HG03432 (cell line): Measurements from ENCODE around the gene FARP1.

Experiments
- ATAC-seq: cut with Tn5 transposase; IDR thresholded peaks from one replicate; pipeline ENCODE4 v1.9.1; 2021; ENCODE audit warnings: mild to moderate bottlenecking, moderate library complexity; ENCODE audit not compliant: unreplicated experiment

FARP1 gene, protein sequence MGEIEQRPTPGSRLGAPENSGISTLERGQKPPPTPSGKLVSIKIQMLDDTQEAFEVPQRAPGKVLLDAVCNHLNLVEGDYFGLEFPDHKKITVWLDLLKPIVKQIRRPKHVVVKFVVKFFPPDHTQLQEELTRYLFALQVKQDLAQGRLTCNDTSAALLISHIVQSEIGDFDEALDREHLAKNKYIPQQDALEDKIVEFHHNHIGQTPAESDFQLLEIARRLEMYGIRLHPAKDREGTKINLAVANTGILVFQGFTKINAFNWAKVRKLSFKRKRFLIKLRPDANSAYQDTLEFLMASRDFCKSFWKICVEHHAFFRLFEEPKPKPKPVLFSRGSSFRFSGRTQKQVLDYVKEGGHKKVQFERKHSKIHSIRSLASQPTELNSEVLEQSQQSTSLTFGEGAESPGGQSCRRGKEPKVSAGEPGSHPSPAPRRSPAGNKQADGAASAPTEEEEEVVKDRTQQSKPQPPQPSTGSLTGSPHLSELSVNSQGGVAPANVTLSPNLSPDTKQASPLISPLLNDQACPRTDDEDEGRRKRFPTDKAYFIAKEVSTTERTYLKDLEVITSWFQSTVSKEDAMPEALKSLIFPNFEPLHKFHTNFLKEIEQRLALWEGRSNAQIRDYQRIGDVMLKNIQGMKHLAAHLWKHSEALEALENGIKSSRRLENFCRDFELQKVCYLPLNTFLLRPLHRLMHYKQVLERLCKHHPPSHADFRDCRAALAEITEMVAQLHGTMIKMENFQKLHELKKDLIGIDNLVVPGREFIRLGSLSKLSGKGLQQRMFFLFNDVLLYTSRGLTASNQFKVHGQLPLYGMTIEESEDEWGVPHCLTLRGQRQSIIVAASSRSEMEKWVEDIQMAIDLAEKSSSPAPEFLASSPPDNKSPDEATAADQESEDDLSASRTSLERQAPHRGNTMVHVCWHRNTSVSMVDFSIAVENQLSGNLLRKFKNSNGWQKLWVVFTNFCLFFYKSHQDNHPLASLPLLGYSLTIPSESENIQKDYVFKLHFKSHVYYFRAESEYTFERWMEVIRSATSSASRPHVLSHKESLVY

DNA sequence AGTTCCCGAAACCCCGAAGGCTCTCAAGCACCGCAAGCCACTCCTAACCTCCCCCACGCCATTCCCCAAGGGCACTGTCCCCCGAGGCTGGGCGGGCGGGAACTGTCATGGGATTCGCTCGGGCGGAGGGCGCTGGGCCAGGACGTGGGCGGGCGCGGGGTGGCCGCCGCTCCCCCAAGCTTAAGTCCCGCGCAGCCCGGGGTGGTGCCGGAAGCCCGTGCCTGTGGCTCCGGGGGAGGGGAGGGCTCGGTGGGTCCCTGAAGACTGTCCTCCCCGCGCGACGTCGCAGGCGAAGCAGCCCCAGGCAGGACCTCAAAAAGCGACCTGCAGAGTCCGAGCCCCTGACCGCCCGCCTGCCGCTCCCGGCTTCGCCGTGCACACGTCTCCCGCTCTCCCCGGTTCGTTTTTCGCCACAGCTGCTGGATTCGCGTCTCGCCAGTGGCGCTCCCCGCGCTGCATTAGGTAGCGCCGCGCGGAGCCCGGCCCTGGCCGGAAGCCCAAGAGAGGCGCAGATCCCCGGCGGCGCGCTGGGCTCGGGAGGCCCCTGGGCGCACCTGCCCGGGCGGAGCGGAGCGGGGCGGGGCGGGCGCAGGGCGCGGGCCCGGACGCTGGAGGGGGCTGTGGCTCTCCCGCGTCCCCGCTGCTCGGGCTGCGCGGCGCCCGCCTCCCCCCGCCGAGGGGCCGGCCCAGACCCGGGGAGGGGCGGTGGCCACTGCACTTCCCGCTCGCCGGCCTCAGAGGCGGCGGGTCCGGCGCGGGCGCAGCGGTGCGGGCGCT, at the start of gene FARP1:
Gene FARP1 (plus strand): TSS at position 715 of the 777 bp plus-strand sequence. CDS start 70,149 bp downstream, outside the sequence.
- peak; percentile 84 for ATAC-seq

DNA sequence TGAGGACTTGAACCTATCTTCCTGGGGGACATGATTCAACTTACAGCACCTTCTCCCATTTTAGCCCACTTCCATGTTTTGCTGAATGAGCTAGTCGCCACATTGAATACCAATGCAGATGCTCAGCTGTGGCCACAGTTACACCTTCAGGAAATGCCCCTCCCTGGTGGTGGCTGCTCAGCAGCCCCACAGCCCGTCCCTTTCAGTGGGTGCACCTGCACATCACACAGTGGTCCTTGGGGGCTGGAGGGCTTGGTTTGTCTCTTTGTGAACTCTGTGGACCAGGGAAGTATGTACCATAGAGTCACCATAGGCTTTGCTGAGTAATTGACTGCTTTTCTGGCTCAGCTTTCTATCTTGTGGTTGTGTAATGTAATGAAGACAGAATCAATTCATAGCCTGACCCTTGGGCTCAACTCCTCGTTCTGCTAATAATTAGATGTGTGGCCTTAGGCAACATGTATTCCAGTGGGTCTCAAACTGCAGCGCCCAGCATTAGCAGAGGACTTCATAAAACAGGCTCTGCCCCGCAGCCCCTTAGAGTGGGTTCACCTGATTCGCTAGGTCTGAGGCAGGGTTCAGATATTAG, 48.1 kb upstream of the FARP1 start:
- no peak for ATAC-seq

DNA sequence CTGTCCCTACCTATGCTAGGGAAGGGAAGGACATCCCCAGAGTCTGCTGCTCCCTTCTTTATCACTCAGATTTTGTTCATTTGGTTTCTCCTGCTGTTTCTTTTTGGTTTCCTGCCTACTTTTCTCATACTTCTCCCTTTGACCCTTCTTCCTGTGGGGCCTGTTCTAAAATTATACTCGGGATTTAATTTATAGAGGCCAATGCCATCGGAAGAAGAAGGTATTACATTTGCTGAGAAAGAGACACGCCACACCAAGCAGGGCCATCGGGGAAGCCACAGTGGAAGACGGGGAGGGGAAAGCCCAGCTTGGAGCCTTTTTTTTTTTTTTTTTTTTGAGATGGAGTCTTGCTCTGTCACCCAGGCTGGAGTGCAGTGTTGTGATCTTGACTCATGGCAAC, 46.8 kb upstream of the FARP1 start:
- no peak for ATAC-seq

DNA sequence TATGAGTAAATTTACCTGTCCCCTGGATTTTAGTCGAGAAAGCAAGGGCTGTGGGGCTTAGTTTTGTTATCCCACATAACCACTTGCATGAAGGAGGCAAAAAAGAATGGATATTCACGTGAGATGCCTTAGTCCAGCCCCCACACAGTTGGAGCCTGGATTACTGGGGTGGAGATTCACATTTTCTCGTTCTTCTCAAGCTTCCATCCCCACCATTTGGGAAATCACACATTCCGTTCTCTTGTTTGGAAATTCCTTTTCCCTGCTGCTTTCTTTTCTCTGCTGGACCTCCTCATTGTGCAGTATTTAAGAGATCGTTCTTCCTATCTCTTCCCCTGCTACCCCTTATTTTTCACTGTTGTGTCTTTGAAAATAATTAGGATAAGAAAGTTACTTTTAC, 45.1 kb upstream of the FARP1 start:
- ATAC-seq: no peak

DNA sequence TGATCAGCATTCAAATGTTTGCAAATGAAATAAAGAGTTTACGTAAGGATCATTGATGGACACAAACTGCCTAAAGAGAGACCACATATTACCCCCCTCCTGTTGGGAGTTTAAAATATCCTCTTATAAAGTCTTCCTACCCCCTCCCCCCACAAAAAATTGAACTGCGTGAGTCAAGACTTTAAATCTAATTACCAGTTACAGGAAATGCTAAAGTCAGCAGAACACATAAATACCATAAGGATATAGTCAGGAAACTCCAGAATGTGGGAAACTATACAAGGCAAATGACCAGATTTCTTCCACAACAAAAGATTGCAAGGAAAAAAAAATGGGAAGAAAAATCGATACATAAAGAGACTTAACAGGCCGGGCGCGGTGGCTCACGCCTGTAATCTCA, 44.4 kb upstream of the FARP1 start:
- no peak for ATAC-seq

DNA sequence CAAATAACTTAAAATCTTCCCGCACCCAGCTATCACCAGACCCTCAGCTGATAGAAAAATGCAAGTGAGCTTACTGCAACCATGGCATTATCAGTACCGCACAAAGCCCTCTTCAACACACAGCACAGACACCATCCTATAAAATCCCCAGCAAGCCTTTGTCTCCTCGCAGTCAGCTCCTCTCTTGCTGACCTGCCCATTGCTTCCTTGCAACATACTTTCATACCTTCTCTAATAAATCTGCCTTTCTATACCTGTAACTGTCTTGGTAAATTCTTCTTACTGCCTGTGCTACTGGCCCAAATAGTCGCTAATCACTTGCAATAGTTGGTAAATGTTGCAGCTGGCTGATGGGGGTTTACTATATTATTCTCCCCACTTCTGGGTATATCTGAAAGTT, 43.3 kb upstream of the FARP1 start:
- ATAC-seq: no peak

DNA sequence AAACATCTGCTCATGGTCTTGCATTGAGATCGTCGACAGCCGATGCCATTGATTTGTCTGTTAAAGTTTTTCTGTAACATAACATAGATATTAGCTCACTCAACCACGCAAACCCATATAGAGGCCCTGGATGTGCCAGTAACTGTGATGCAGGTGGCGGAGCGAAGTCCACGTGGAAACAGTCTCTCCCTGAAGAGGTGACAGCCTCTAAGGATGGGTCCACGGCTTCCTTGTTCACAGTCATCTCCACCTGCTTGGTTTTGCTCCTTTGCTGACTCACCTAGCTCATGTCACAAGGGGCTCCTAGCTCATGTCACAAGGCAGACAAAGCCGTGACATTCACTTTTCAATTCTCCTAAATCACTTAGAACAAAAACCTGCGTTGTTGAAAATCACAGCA, 42.4 kb upstream of the FARP1 start:
- no peak for ATAC-seq

DNA sequence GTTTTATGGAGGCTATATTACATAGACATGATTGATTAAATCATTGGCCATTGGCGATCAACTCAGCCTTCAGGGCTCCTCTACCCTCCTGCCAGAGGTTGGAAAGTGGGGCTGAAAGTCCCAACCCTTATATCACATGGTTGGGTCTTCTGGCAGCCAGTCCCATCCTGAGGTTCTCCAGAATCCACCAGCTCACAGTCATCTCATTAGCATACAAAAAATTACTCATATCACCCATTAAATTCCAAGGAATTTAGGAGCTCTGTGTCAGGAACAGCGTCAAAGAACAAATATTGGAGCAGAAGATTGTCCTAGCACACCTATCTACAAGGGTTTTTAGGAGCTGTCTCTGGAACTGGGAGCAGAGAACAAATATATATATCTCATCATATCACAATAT, 39.4 kb upstream of the FARP1 start:
- no peak for ATAC-seq

DNA sequence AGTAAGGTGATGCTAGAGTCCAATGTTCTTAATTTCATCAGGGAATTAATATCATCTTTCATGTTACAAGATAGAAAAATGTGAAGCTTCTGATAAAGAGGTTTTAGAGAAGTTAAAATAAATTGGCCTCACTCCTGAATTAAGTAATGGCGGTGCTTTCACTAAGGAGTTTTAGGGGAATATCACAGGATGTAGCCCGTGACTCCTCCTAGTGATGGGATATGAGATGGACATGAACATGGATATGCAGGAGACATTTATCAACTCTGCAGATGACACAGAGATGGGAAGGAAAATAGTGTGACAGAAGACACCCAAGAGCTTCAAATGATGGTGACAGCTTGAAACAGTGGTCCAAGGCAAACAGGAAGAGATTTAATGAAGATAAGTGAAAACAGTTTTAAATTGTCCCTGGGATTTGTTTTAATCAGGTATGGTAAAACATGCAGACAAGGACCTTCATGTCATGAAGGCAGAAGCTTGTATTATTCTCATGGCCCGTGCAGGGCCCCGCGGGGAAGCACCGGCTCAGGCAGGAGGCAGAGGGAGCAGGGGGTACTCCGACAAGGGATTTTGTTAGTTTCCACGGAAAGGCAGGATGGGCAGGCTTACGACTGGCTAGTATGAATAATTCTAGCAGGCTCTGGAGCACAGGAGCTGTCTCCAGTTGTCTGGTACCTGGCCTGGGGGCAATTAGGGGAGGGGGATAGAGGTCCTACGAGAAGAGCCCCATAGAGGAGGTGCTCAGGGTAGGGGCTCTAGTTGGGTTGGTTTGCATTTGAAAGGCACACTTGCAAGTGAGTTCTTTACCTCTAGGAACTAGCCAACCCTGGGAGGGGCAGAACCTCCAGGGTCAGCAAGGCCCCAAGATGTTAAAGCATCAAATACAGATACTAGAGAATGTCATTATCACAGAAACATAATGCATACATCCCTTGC, 38.7 kb upstream of the FARP1 start:
- ATAC-seq: no peak

DNA sequence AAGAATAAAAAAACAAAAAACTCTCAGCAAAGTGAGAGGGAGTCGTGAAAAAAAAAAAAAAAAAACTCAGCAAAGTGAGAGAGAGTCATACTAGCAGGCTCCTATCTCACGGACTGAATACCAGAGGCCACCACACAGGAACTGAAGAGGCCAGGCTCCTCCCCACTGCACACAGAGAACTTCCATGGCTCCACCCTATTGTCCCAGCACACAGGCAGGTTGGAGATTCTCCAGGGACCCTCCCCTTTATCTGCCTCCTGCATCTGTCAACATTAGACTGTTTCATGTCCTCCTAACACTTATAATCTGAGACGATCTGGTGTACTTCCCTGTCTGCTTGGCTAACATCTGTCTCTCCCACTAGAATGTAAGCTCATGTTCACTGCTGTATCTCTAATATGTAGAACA, 37.0 kb upstream of the FARP1 start:
- no peak for ATAC-seq

DNA sequence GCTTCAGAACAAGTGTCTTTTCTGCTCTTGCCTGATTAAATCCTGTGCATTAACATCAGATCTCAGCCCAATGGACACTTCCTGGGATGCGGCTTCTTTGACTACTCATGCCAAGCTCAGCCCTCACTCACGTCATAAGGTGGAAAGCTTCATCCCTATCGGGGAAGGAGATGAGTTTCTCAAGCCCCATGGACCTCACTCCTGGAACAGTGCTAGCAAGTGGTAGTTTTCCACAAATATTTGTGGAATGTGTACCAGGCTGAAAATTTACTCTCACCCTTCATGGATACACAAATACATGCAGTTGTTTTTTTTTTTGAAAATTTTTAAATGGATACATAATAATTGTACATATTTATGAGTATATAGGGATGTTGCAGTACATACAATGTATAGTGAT, 34.6 kb upstream of the FARP1 start:
- no peak for ATAC-seq

DNA sequence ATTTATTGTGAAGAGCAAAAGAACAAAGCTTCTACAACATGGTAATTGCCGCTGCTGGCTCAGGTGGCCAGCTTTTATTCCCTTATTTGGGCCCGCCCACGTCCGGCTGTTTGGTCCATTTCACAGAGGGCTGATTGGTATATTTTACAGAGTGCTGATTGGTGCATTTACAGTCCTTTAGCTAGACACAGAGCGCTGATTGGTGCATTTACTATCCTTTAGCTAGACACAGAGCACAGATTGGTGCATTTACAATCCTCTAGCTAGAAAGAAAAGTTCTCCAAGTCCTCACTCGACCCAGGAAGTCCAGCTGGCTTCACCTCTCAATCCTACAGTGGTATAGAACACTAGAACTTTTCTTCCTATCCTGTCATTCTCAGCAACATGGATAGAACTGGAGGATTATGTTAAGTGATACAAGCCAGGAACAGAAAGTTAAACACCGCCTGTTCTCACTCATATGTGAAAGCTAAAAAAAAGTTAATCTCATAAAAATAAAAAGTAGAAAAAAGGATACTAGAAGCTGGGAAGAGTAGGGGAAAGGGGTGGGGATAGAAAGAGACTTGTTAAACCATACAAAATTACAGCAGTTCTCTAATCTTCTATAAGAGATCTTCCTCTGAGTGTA, 33.6 kb upstream of the FARP1 start:
- no peak for ATAC-seq

DNA sequence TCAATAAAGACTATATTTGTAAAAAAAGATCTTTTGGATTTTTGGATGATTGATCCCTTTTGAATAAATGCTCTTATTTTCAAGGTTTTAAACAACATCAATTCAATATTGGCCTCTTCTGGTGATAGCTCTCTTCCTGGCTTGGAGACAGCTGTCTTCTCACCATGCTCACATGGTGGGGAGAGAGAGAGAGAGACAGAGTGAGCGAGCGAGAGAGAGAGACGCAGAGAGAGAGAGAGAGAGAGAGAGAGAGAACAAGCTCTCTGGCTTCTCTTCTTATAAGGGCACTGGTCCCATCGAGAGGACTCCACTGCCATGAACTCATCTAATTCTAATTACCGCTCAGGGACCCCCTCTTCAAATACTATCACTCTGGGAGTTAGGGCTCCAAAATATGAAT, 32.1 kb upstream of the FARP1 start:
- ATAC-seq: no peak

DNA sequence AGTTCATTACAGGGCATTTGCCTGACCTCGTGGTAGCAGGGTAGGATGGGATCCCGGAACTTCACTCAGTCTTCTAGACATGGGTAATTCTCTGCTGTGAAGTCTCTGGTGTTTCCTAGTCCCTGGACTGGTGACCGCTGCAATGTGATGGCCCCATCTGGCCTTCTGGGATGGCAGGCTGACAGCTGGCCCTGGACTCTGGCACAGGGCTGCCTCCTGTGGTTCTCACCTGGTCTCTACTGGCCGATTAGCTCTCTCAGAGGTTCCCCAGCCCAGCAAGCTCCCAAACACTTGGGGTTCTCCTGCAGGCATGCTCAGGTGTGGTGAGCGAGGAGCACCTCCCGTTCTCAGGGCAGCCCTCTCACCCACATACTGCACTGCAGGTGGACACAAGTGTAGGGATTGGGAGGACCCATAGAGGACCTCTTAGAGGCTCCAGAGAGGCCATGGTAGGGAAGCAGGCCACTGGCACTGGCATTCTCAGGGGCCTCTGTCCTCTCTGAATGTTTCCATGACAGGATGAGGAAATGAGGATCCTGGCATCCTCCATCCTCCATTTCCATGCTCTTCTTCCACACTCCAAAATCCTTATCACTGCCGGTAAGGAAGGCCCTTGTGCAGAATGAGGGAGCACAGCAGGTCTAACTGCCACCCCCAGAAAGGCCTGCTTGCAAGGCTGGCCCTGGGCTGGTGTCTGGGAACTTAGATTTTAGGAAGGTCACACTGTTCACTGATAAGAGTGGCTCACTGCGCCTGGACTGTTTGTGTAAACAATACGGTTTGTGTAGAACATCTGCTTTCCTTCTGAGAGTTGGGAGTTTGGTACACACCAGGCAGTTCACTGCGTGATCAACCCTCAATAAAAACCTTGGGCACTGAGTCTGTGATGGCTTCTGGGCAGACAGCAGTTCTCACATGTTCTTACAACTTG, 31.5 kb upstream of the FARP1 start:
- ATAC-seq: no peak

DNA sequence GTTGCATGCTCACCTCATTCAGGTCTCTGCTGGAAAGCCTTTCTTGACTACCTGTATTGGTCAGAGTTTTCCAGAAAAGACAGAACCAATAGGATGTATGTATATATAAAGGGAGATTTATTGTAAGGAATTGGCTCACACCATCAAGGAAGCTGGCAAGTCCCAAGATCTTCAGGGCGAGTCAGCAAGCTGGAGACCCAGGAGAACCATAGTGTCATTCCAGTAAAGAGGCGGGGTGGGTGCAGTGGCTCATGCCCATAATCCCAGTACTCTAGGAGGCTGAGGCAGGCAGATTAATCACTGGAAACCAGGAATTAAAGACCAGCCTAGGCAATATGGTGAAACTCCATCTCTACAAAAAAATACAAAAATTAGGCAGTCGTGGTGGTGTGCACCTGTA, 30.4 kb upstream of the FARP1 start:
- ATAC-seq: no peak

DNA sequence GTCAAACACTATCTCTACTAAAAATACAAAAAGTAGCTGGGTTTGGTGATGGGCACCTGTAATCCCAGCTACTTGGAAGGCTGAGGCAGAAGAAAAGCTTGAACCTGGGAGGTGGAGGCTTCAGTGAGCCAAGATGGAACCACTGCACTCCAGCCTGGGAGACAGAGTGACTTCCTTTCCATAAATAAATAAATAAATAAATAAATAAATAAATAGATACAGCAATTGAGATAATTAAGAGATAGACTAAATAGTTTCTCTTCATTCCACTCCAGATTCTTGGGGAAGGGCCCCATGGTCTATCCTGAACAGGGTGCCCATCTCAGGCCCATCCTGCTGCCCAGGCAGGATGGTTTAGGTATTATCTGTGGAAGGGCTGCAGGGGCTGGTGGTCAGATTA, 24.0 kb upstream of the FARP1 start:
- no peak for ATAC-seq

DNA sequence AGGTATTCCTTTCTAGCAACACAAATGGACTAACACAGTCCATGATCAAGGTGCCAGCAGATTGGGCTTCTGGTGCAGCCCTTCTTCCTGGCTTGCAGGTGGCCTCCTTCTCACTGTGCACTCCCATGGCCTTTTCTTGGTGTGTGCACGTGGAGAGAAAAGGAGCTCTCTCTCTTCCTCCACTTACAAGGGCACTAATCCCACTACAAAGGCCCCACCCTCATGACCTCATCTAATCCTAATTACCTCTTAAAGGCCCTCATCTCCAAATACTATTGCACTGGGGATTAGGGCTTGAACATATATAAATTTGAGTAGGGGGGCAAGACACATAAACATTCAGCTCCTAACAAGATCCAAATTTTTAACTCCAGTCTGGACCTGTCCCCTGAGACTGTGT, 19.7 kb upstream of the FARP1 start:
- ATAC-seq: no peak
